ENCODE results near the gene CST6.

- TF ChIP-seq CTCF (IDR thresholded peaks at IDR 0.05) (no peak), POLR2A (IDR thresholded peaks at IDR 0.05) (no peak)
Observed at GRCh38 chr11:65968600-65969482, 43.0 kb upstream of the CST6 start.

Data from thyroid gland (tissue), 4 donors.